Neural cell (in vitro differentiated cells): Measurements from ENCODE around the gene LSM6. TPM values are rescaled to one million over a fixed set of nuclear protein-coding genes. Genes with fewer than 3 reads are reported as not detected.

Experiments used
- H2AFZ ChIP-seq: fragments of 200-600, 300-800 bp; sonication (generic), shearing (Covaris generic); 2 replicates; pipeline ENCODE4 v1.6.0; 2014; ENCODE audit warnings: low read depth, mild to moderate bottlenecking, antibody characterized with exemption, low read length, moderate library complexity
- H3F3A ChIP-seq: fragments of 200-600 bp; shearing (Covaris generic); 2 replicates; pipeline ENCODE4 v1.6.1; 2016; ENCODE audit warnings: mild to moderate bottlenecking, moderate library complexity, mixed read lengths, antibody characterized with exemption, low read length; ENCODE audit not compliant: insufficient read depth, poor library complexity, severe bottlenecking
- H3K27ac ChIP-seq: fragments of 200-600, 300-800 bp; sonication (generic), shearing (Covaris generic); 2 replicates; pipeline ENCODE4 v1.5.1; 2014; ENCODE audit warnings: mild to moderate bottlenecking, low read length, moderate library complexity
- H3K27me3 ChIP-seq: fragments of 300-800, 200-600 bp; sonication (generic), shearing (Covaris generic); 2 replicates; pipeline ENCODE4 v1.6.0; 2014; ENCODE audit warnings: mild to moderate bottlenecking, low read depth, low read length, moderate library complexity; ENCODE audit not compliant: insufficient read depth
- H3K36me3 ChIP-seq: fragments of 300-800, 200-600 bp; sonication (generic), shearing (Covaris generic); 2 replicates; pipeline ENCODE4 v1.5.1; 2014; ENCODE audit warnings: mild to moderate bottlenecking, antibody characterized with exemption, low read length, moderate library complexity; ENCODE audit not compliant: insufficient read depth
- H3K4me2 ChIP-seq: fragments of 300-800, 200-600 bp; sonication (generic), shearing (Covaris generic); 2 replicates; pipeline ENCODE4 v1.6.0; 2014; ENCODE audit warnings: mild to moderate bottlenecking, low read length
- H3K4me3 ChIP-seq: fragments of 300-800, 200-600 bp; sonication (generic), shearing (Covaris generic); 2 replicates; pipeline ENCODE4 v1.5.1; 2014; ENCODE audit warnings: mild to moderate bottlenecking, low read length, moderate library complexity
- H3K79me2 ChIP-seq: fragments of 200-600 bp; shearing (Covaris generic); replicated peaks from 2 replicates; pipeline ENCODE4 v1.6.0; 2014; ENCODE audit warnings: mild to moderate bottlenecking, low read length, moderate library complexity; ENCODE audit not compliant: insufficient read depth
- H3K9ac ChIP-seq: fragments of 300-800, 200-600 bp; sonication (generic), shearing (Covaris generic); 2 replicates; pipeline ENCODE4 v1.6.1; 2016; ENCODE audit warnings: mild to moderate bottlenecking, low read length, mixed read lengths
- H3K9me2 ChIP-seq: fragments of 200-600 bp; shearing (Covaris generic); 2 replicates; pipeline ENCODE4 v1.6.1; 2016; ENCODE audit warnings: mild to moderate bottlenecking, low read length, mixed read lengths; ENCODE audit not compliant: insufficient read depth
- H3K9me3 ChIP-seq: fragments of 200-600, 300-800 bp; sonication (generic), shearing (Covaris generic); 2 replicates; pipeline ENCODE4 v1.6.1; 2016; ENCODE audit warnings: mild to moderate bottlenecking, mixed run types, low read length, moderate library complexity, mixed read lengths
- H4K20me1 ChIP-seq: fragments of 200-600 bp; shearing (Covaris generic); 2 replicates; pipeline ENCODE4 v1.6.1; 2016; ENCODE audit warnings: mild to moderate bottlenecking, mixed run types; ENCODE audit not compliant: insufficient read depth
- CTCF ChIP-seq: fragments of 450-650 bp; IDR thresholded peaks from 2 replicates; pipeline ENCODE4 v1.5.1; 2014; ENCODE audit warnings: antibody characterized with exemption, mild to moderate bottlenecking, moderate library complexity; ENCODE audit not compliant: poor library complexity, severe bottlenecking
- EP300 ChIP-seq: fragments of 450-650 bp; conservative IDR thresholded peaks from 2 replicates; pipeline ENCODE4 v1.6.1; 2014; ENCODE audit warnings: antibody characterized with exemption, mild to moderate bottlenecking, moderate library complexity; ENCODE audit not compliant: poor library complexity, severe bottlenecking
- EZH2 ChIP-seq: fragments of 200-600, 300-800 bp; shearing (Covaris generic), sonication (generic); IDR thresholded peaks from 2 replicates; pipeline ENCODE4 v1.6.1; 2014; ENCODE audit warnings: antibody characterized with exemption, low read length, borderline replicate concordance, mild to moderate bottlenecking; ENCODE audit not compliant: insufficient read depth, poor library complexity, severe bottlenecking
- MXI1 ChIP-seq: fragments of 450-650 bp; conservative IDR thresholded peaks from 2 replicates; pipeline ENCODE4 v1.6.1; 2014; ENCODE audit warnings: antibody characterized with exemption, mild to moderate bottlenecking; ENCODE audit not compliant: poor library complexity, severe bottlenecking
- POLR2AphosphoS5 ChIP-seq: IDR thresholded peaks from 2 replicates; pipeline ENCODE4 v1.6.1; 2012
- RAD21 ChIP-seq: fragments of 450-650 bp; conservative IDR thresholded peaks from 2 replicates; pipeline ENCODE4 v1.6.1; 2014; ENCODE audit warnings: antibody characterized with exemption, mild to moderate bottlenecking, moderate library complexity
- REST ChIP-seq: IDR thresholded peaks from 2 replicates; pipeline ENCODE4 v1.6.1; 2012; ENCODE audit warnings: borderline replicate concordance
- SMC3 ChIP-seq: fragments of 450-650 bp; conservative IDR thresholded peaks from 2 replicates; pipeline ENCODE4 v1.6.1; 2014; ENCODE audit warnings: antibody characterized with exemption, mild to moderate bottlenecking, moderate library complexity; ENCODE audit not compliant: poor library complexity
- TAF1 ChIP-seq: IDR thresholded peaks from 2 replicates; pipeline ENCODE4 v1.6.1; 2012; ENCODE audit warnings: low read depth
- polyA minus RNA-seq: library from RNA; depleted of rRNA, polyadenylated mRNA; stranded (reverse); fragments of >200 nt; gene quantifications from 2 replicates; pipeline ENCODE4 v1.2.3, GENCODE V29; 2014
- polyA plus RNA-seq: library from polyadenylated mRNA; depleted of rRNA; stranded (reverse); fragments of >200 nt; gene quantifications from 2 replicates; pipeline ENCODE4 v1.2.3, GENCODE V29; 2014

The LSM6 gene
- polyA plus RNA-seq (111 and 123 TPM in 2 replicates), polyA minus RNA-seq (30.2 and 43.1 TPM in 2 replicates)

- Histone ChIP-seq H3K36me3 (no peaks in the 10 kb centered on the region), H3K79me2 (peaks cover 26% of the 10 kb centered on the region), H3K4me3 (peak within 1 kb of the TSS; percentile 89), H3K9me3 (no peaks in the 10 kb centered on the region), H3K27ac (peak within 1 kb of the TSS; percentile 67), H4K20me1 (no peaks in the 10 kb centered on the region), H3F3A (no peaks in the 10 kb centered on the region), H3K9ac (peak within 1 kb of the TSS; percentile 75), H3K9me2 (no peaks in the 10 kb centered on the region), H3K4me2 (peak within 1 kb of the TSS; percentile 77), H2AFZ (peak within 1 kb of the TSS; percentile 58), H3K27me3 (no peaks in the 10 kb centered on the region)
- peak; percentile 57 for TF ChIP-seq CTCF
- TF ChIP-seq SMC3 = peak; percentile 70
- TF ChIP-seq RAD21 = peak; percentile 56
- TF ChIP-seq POLR2AphosphoS5 = peak; percentile 72
- peak; percentile 75 for TF ChIP-seq MXI1
- TF ChIP-seq EP300 = peak; percentile 46
- no peak for TF ChIP-seq EZH2
- peak; percentile 60 for TF ChIP-seq REST
- TF ChIP-seq TAF1 = no peak
These were observed at the start of gene LSM6 for GRCh38 chr4:146175541-146176453. Gene LSM6, plus strand, starts transcription at chr4:146175718. Its CDS starts 7,204 bp downstream, at chr4:146182922.

- Histone ChIP-seq H3K79me2 (no peaks in the 10 kb centered on the region), H4K20me1 (no peaks in the 10 kb centered on the region), H3K9me2 (no peaks in the 10 kb centered on the region), H2AFZ (no peak overlapping the region), H3K4me2 (no peak overlapping the region), H3F3A (no peaks in the 10 kb centered on the region), H3K27me3 (no peaks in the 10 kb centered on the region), H3K36me3 (no peaks in the 10 kb centered on the region), H3K9ac (no peak overlapping the region), H3K4me3 (no peak overlapping the region), H3K9me3 (no peaks in the 10 kb centered on the region), H3K27ac (no peak overlapping the region)
- TF ChIP-seq POLR2AphosphoS5 (no peak), MXI1 (no peak), TAF1 (no peak), SMC3 (no peak), CTCF (no peak), REST (no peak), EP300 (no peak), EZH2 (no peak), RAD21 (no peak)
These were observed 43.1 kb upstream of the LSM6 start for GRCh38 chr4:146132445-146132844.
